ENCODE measurements around the gene GID8. TPM values are rescaled to one million over a fixed set of nuclear protein-coding genes. Genes with fewer than 3 reads are reported as not detected.
A peak's percentile ranks its signal among the peaks of the same experiment; 100 is the strongest.

The GID8 gene
- total RNA-seq, 1 donor from 2014 or later = 26.2 TPM

DNA sequence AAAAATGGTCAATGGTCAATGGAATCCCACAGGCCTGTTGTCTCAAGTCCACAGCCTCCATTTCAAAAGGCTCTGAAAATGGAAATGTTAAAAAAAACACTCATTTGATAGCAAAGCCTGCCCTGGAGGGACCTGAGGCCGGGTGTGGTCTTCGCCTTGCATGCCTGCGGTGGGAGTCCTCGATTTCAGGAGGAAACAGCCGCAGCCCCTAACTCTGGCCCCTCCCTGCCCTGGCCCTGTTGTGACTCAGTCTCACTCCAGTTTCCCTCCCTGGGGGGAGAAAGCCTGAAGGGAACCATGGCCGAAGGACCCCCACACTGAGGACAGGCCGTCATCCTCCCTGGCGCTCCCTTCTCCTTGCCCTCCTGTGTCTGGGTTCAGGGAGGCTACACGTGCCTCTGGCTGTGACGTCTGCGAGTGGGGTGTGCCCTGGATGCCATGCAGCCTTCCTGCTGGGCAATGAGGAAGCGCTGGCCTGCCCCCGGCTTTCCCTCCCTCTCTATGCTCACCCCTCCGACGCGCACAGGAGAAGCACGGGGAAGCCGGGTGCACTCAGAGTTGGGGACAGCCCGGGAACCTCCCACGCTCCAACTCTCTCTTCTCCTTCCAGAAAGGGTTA is 59.6 kb downstream of the GID8 start:
- Histone ChIP-seq H3K4me3 (no peak overlapping the region), H3K4me1 (no peaks in the 10 kb centered on the region), H3K27ac (no peak overlapping the region), H3K9me3 (no peaks in the 10 kb centered on the region), H3K36me3 (no peaks in the 10 kb centered on the region), H3K27me3 (ENCODE audit: low read depth) (peaks cover 63% of the 10 kb centered on the region)
- TF ChIP-seq, protein P1, sequence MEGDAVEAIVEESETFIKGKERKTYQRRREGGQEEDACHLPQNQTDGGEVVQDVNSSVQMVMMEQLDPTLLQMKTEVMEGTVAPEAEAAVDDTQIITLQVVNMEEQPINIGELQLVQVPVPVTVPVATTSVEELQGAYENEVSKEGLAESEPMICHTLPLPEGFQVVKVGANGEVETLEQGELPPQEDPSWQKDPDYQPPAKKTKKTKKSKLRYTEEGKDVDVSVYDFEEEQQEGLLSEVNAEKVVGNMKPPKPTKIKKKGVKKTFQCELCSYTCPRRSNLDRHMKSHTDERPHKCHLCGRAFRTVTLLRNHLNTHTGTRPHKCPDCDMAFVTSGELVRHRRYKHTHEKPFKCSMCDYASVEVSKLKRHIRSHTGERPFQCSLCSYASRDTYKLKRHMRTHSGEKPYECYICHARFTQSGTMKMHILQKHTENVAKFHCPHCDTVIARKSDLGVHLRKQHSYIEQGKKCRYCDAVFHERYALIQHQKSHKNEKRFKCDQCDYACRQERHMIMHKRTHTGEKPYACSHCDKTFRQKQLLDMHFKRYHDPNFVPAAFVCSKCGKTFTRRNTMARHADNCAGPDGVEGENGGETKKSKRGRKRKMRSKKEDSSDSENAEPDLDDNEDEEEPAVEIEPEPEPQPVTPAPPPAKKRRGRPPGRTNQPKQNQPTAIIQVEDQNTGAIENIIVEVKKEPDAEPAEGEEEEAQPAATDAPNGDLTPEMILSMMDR (IDR thresholded peaks at IDR 0.05) = no peak
- peak in 1 of 2 donors; percentile 36 for ATAC-seq
- intact Hi-C loops (cut with DNase I) = no loop called here
- no peak for DNase-seq

Other genes with a start within 250 kb of the GID8 start
- gene NTSR1, start 229.3 kb upstream of the GID8 start, total RNA-seq = not detected
- gene MRGBP, start 141.7 kb upstream of the GID8 start, total RNA-seq = 8.3 TPM
- gene OGFR, start 133.3 kb upstream of the GID8 start, total RNA-seq = 69.4 TPM
- gene COL9A3, start 121.1 kb upstream of the GID8 start, total RNA-seq = 0.89 TPM
- 8.2 TPM for gene TCFL5, start 76.3 kb upstream of the GID8 start, total RNA-seq
- 54.6 TPM for gene DIDO1, start 11.6 kb upstream of the GID8 start, total RNA-seq
- 10.4 TPM for gene SLC17A9, start 14.6 kb downstream of the GID8 start, total RNA-seq
- gene BHLHE23, start 68.8 kb downstream of the GID8 start, total RNA-seq = not detected